HepG2 (cell line): Measurements from ENCODE around the gene TP53TG5. TPM values are rescaled to one million over a fixed set of nuclear protein-coding genes. Genes with fewer than 3 reads are reported as not detected.
A peak's percentile ranks its signal among the peaks of the same experiment; 100 is the strongest.

ENCODE experiments used
- ADNP ChIP-seq: sonication (generic); formaldehyde crosslinking; IDR thresholded peaks from 2 replicates; pipeline ENCODE4 v1.4.0; 2020; ENCODE audit warnings: missing genetic modification reagents
- AGO2 ChIP-seq: fragments of 200-400 bp; formaldehyde crosslinking; optimal IDR thresholded peaks from 2 replicates; pipeline ENCODE3; 2017; ENCODE audit warnings: mild to moderate bottlenecking, low read depth, low read length, moderate library complexity
- BCL3 ChIP-seq: sonication (generic); formaldehyde crosslinking; IDR thresholded peaks from 2 replicates; pipeline ENCODE4 v1.5.1; 2020; ENCODE audit warnings: mild to moderate bottlenecking, missing genetic modification reagents, moderate library complexity
- BRD4 ChIP-seq: sonication (generic); formaldehyde crosslinking; IDR thresholded peaks from 2 replicates; pipeline ENCODE4 v1.4.0; 2020; ENCODE audit warnings: missing genetic modification reagents
- CHD2 ChIP-seq: IDR thresholded peaks from 2 replicates; pipeline ENCODE4 v1.6.1; 2011; ENCODE audit warnings: low read depth, low read length, improper control_type of control experiment
- GATA4 ChIP-seq: sonication (generic); IDR thresholded peaks from 2 replicates; pipeline ENCODE4 v1.6.1; 2016; ENCODE audit warnings: antibody characterized with exemption, low read depth, borderline replicate concordance
- GATAD2A ChIP-seq: IDR thresholded peaks from 2 replicates; pipeline ENCODE4 v1.6.1; 2016
- HHEX ChIP-seq: IDR thresholded peaks from 2 replicates; pipeline ENCODE4 v1.6.1; 2016; ENCODE audit warnings: control low read depth
- NR1H2 ChIP-seq: sonication (generic); formaldehyde crosslinking; IDR thresholded peaks from 2 replicates; pipeline ENCODE4 v1.8.1; 2022; ENCODE audit warnings: low read depth, missing genetic modification reagents, borderline replicate concordance
- REST ChIP-seq, 2 experiments: IDR thresholded peaks; 2 replicates each; pipeline ENCODE4 v1.6.1; 2011 to 2012; ENCODE audit warnings: low read length in 2 of 2, borderline replicate concordance in 1 of 2, low read depth in 1 of 2, mild to moderate bottlenecking in 1 of 2, moderate library complexity in 1 of 2
- SIN3A ChIP-seq: IDR thresholded peaks from 2 replicates; pipeline ENCODE4 v1.6.1; 2011; ENCODE audit warnings: low read depth, mild to moderate bottlenecking, control low read depth, low read length, borderline replicate concordance
- STAT6 ChIP-seq: sonication (generic); formaldehyde crosslinking; IDR thresholded peaks from 2 replicates; pipeline ENCODE4 v1.4.0; 2020; ENCODE audit warnings: missing genetic modification reagents, mild to moderate bottlenecking, borderline replicate concordance
- SUZ12 ChIP-seq: fragments of 150-350 bp; IDR thresholded peaks from 2 replicates; pipeline ENCODE4 v1.6.1; 2014; ENCODE audit warnings: low read depth, low read length
- YY1 ChIP-seq: IDR thresholded peaks from 2 replicates; pipeline ENCODE4 v1.6.1; 2011; ENCODE audit warnings: low read length, low read depth, moderate library complexity, mild to moderate bottlenecking; ENCODE audit not compliant: insufficient read depth, insufficient replicate concordance
- ZBTB2 ChIP-seq: sonication (generic); formaldehyde crosslinking; IDR thresholded peaks from 2 replicates; pipeline ENCODE4 v1.8.0; 2022; ENCODE audit warnings: low read depth, missing genetic modification reagents
- ZNF143 ChIP-seq: sonication (generic); formaldehyde crosslinking; IDR thresholded peaks from 2 replicates; pipeline ENCODE4 v1.4.0; 2020; ENCODE audit warnings: missing genetic modification reagents
- ZNF430 ChIP-seq: sonication (generic); formaldehyde crosslinking; IDR thresholded peaks from 2 replicates; pipeline ENCODE4 v1.9.0; 2021; ENCODE audit warnings: mild to moderate bottlenecking, missing genetic modification reagents
- ZNF432 ChIP-seq: sonication (generic); formaldehyde crosslinking; IDR thresholded peaks from 2 replicates; pipeline ENCODE4 v1.5.0; 2020; ENCODE audit warnings: missing genetic modification reagents, mild to moderate bottlenecking, borderline replicate concordance
- ZNF570 ChIP-seq: sonication (generic); formaldehyde crosslinking; IDR thresholded peaks from 2 replicates; pipeline ENCODE4 v1.4.0; 2020; ENCODE audit warnings: mild to moderate bottlenecking, missing genetic modification reagents, borderline replicate concordance
- ZNF747 ChIP-seq: sonication (generic); formaldehyde crosslinking; IDR thresholded peaks from 2 replicates; pipeline ENCODE4 v1.8.1; 2023; ENCODE audit warnings: missing genetic modification reagents, mild to moderate bottlenecking, borderline replicate concordance
- polyA plus RNA-seq, 8 experiments: library from polyadenylated mRNA; depleted of rRNA in 3 of 8; stranded (reverse) in 7 of 8; unstranded in 1 of 8; fragments of >200 nt; fragmentation: Illumina TruSeq in 4 of 8; extraction: Trizol in 4 of 8; gene quantifications; 2 replicates each; pipeline versions ENCODE4 v1.2.1 to v1.2.3, GENCODE V29; 2011 to 2016; ENCODE audit warnings: low read depth in 4 of 8, missing spikeins in 1 of 8, mixed read lengths in 1 of 8; ENCODE audit not compliant: insufficient read depth in 1 of 8
- total RNA-seq, 5 experiments: library from RNA; depleted of rRNA; stranded (reverse); fragments of >200 nt; fragmentation: Illumina TruSeq; extraction: Trizol; gene quantifications; 2 replicates each; pipeline ENCODE4 v1.2.3, GENCODE V29; 2016; ENCODE audit warnings: low read depth in 1 of 5

TP53TG5 gene
- total and polyA plus RNA-seq, 2 of the 13 experiments (the other 11 are each of a cell fraction or from before 2014, with no cell fraction given): 0.11 TPM; not detected in 1

- TF ChIP-seq STAT6 (CRISPR knock-in tag) (no peak; the same call in 1 of the 2 replicates), GATAD2A (CRISPR knock-in tag) (no peak), YY1 (peak; percentile 19), ZNF570 (CRISPR knock-in tag) (no peak), CHD2 (peak; percentile 24; the same call in 1 of the 2 replicates), REST (IDR thresholded peaks at IDR 0.05; ENCODE audit: borderline replicate concordance in 1 of 2, low read depth in 1 of 2, low read length in 2 of 2) (peak in 1 of 2 experiments; percentile 34; a peak in 1 of 4 replicates), ZNF430 (CRISPR knock-in tag) (0 out of 2 replicates have a peak, but pooled peaks have one; percentile 11), ZNF432 (CRISPR knock-in tag) (no peak), ZNF747 (CRISPR knock-in tag) (peak; percentile 52; the same call in 1 of the 2 replicates), GATA4 (no peak; the same call in 1 of the 2 replicates), ZNF143 (no peak), ZBTB2 (0 out of 2 replicates have a peak, but pooled peaks have one; percentile 74), BCL3 (CRISPR knock-in tag) (peak; percentile 19), SUZ12 (no peak), NR1H2 (CRISPR knock-in tag) (no peak), BRD4 (CRISPR knock-in tag) (no peak), AGO2 (peak; percentile 71), ADNP (CRISPR knock-in tag) (no peak), SIN3A (peak; percentile 44; the same call in 1 of the 2 replicates), HHEX (CRISPR knock-in tag) (no peak)
These were observed 28.3 kb upstream of the TP53TG5 start (continued) for GRCh38 chr20:45406260-45407066.
